ENCODE results near the gene MDM4.
A peak's percentile ranks its signal among the peaks of the same experiment; 100 is the strongest.
"Not testable (repeated sequence)": the region's sequence is repeated elsewhere in the genome, so short reads cannot be mapped to it uniquely, and the experiment has no call there.

Gene MDM4

DNA sequence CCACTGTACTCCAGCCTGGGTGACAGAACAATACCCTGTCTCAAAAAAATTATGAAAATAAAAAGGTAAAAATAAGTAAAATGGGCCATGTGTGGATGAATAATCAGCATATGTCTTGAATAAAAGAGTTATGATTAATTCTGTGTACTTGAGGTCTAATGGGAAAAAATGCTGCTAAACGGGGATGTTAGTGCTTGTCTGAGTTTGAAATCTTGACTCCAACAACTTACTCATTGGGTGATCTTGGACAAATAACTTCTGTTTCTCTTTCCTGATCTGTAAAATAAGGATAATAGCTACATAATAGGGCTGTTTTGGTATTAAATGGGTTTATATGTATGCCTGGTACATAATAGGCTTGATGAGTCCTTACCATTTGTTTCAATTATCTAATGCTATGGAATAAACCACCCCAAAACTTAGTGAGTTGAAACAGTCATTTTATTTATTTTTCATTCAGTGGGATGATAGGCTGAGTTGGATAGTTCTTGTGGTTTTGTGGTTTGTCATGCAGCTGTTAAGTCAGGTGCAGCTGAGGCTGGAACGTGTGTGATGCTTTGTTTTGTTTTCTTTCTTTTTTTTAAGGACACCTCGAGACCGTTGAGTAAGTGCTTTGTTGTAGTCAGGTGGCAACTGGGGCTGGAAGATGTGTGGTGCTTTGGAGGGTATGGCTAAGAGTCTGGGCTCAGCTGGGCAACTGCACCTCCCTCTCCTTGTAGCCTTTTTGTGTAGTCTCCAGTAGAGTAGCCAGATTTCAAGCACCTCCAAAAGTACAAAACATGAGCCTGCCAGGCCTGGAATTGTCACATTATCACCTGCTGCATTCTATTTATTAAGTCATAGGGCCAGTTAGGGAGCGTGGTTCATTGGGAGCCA lies 4.9 kb downstream of the MDM4 start:
- peak; percentile 35 for DNase-seq

- not testable (repeated sequence) for DNase-seq
Observed at GRCh38 chr1:204521941-204522521, 5.8 kb downstream of the MDM4 start.

DNA sequence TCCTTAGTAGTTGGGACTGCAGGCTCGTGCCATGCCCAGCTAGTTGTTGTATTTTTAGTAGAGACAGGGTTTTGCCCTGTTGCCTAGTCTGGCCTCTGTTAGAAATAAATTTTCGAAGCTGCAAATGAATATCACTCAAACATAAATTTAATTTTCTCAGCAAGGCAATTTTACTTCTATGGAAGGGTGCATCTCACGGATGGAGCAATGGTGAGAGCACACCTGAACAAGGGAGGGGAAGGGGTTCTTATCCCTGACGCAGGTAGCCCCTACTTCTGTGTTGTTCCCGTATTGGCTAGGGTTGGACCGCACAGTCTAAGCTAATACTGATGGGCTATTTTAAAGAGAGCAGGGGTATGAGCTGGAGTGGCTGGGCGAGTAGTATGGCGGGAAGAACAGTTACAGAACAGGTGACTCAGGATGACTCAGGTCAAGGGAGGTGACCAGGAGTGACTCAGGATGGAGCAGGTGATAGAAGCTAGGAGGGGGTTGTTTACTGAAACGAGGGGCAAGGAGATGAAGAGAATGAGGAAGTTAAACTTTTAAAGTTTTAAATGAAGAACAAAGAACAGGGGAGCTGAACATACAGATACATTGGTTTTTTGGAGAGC lies 7.5 kb downstream of the MDM4 start:
- no peak for DNase-seq

DNA sequence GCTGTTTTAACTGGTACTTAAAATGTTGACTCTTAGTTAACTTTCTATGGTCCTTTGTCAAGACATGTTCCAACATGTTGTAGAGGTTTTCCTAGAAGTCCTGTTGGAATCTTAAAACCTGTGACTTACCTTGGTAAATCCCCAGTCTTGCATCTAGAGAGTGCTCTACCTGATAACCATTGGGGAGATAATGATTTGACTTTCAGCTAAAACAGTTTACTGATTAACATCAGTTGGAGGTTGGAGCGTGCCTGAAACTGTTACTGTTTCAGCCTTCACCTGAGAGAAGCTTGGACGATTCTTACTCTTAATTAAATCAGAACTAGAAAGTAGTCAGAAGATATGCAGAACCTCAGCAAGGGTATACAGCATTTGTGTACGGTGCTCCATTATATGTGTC lies 8.8 kb downstream of the MDM4 start:
- no peak for DNase-seq

DNA sequence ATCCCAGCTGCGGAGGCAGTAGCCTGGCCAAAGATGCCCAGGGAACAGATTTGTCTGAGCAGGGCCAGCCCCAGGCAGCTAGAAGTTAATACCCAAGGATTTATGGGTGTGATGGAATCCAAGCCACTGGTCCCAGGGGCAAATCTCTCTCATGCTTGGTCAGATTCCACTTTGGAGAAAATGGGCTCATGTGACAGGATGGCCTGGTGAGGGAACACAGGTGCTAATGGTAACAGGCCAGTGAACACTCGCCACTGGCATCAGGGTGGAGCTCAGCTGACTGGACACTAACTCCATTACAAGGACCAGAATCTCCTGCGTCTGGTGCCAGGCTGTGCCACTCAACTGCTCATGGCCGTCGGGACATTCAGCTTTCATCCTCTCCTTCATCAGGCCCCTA lies 12.0 kb downstream of the MDM4 start:
- no peak for DNase-seq

DNA sequence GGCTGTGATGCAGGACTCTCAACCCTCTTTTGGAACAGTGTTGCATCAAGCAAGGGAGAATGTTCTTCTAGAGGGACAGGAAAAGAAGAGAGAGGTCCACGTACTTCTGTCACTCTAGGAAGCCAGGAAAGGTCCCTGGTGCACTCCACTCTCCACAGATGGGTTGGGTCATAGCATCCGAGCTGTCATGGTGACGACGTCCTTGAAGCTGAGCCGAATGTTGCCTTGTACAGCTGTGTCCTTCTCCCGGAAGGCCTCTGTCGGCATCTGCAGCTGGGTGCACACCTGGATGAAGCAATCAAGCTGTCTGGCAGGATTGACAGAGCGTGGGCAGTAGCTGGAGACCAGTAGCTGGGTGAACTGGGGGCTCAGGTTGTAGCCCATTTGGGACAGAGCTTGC lies 12.5 kb downstream of the MDM4 start:
- no peak for DNase-seq

DNA sequence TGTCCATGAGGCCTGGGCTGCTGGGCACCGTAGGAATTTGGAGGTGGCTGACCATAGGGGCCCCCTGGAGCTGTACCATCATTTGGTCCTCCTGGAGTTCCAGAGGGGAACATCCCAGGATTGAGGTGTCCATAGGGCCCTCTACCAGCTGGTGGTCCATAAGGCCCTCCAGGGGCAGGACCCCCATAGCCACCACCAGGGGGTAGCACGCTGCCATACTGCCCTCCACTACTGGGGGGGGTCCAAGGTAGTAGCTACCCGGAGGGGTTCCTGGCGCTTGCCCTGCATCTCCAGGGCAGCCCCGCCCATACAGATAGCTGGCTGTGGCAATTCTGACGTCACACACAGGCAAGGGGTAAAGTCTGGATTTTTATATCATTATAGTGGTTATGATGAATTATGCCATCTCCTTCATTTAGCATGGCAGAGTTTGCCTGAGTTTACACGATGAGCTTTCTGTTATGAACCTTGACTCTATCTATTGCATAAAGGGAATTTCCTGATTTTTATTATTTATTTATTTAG lies 13.2 kb downstream of the MDM4 start:
- DNase-seq: no peak

DNA sequence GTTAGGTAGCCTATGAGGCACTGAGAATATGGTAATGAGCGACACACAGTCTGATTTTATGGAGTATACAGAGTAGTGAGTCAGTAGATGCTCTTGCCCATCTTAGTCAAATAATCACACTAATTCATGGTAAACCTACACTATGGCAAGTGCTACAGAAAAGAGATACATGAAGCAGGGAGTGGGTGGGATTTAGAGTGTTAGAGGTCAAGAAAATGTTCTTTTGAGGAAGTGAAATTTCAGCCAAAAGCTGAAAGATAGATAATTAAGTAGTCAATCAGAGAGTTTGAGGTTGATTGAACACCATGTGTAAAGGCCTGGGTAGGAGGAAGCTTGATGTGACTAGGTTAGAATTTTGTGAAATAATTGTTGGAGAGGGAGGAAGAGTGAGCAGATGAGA lies 14.7 kb downstream of the MDM4 start:
- no peak for DNase-seq

DNA sequence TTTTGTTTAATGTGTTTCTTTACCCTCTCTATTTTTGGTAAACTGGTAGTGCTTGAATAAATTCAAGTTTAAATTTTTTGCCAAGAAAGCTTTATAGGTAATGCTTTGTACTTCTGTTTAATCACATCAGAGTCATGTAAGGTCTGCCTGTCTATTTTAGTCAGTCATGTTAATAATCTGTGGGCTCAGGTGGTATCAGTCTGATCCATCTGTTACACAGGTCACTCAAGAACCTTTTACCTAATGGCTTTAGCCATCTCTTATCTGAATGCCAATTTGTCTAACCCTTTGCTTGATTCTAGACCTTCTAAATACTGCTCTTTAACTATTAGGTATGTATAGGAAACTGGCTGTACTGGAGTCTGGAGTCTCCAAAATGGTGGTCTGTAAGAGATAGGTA lies 16.6 kb downstream of the MDM4 start:
- DNase-seq: no peak

DNA sequence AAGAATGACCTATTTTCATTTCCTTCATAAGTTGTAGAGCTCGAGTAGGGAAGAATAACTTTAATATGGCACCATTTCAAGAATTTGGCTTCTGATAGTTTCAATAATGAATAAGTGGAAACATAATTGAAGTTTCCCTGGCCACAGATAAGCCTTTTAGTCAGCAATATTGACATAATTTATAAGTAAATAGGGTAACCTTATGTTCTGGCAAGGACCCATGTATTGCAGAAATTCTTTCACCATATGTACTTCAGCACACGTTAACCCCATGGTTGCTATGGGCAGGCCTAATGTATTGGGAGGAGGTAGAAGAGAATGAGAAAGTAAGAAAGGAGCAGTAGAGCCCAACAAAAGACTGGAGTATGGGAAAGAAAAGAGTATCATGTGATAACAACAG lies 25.4 kb downstream of the MDM4 start:
- DNase-seq: no peak

- no peak for DNase-seq
Observed at GRCh38 chr1:204544321-204544720, 28.1 kb downstream of the MDM4 start.

GRCh38 chr1:204545202-204545601 lies 29.0 kb downstream of the MDM4 start:
- DNase-seq: no peak

GRCh38 chr1:204545881-204546280 lies 29.7 kb downstream of the MDM4 start:
- no peak for DNase-seq

DNA sequence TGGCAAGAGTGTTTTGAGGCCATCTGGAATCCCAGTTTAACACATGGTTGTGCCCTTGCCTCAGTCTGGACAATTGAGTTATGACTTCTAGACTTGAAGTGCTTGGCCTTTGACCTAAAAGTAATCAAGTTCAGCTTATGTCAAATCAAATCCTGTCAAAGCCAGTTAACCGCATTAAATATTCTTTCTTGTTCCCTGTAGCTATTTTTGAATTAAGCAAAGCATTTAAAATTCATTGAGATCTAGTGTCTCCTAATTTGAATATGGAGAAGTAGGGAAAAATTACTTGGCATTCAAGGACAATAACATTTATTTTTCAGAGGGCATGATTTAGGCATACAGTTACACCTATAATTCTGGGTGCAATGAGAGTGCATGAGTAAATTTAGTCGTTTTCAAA lies 32.1 kb downstream of the MDM4 start:
- no peak for DNase-seq

- DNase-seq: no peak
Observed at GRCh38 chr1:204549313-204549712, 33.1 kb downstream of the MDM4 start.

GRCh38 chr1:204550926-204551325 lies 34.7 kb downstream of the MDM4 start:
- DNase-seq: no peak

GRCh38 chr1:204556458-204557052 lies 40.3 kb downstream of the MDM4 start:
- no peak for DNase-seq

GRCh38 chr1:204558467-204558866 lies 42.3 kb downstream of the MDM4 start:
- DNase-seq: no peak

- DNase-seq: not testable (repeated sequence)
Observed at GRCh38 chr1:204560002-204560401, 43.8 kb downstream of the MDM4 start.

GRCh38 chr1:204560590-204561150 lies 44.5 kb downstream of the MDM4 start:
- no peak for DNase-seq

GRCh38 chr1:204562075-204562990 lies 46.1 kb downstream of the MDM4 start:
- no peak for DNase-seq

DNA sequence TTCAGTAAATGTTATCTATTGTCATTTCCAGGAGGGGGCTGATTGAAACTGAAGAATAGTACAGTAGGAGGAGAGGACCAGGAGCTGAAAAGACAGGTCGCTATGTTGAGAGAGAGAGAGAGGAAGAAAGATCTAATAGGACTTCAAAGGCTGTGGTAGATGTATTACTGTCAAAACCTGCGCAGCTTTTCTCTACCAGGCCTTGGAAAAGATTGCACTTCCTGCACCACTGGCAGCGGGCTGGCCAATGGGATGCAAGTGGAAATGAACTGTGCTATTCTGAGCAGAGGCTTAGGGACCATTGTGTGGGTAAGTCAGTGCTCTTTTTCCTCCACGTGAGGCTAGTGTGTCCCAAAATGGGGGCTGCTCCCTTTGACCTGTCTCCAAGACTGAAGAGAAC lies 47.1 kb downstream of the MDM4 start:
- DNase-seq: no peak

Data from activated T-cell treated with anti-CD3 and anti-CD28 coated beads for 4 hours (primary cell).